DMS 273 (cell line): Measurements from ENCODE around the gene DAGLA.
"Not testable (repeated sequence)": the region's sequence is repeated elsewhere in the genome, so short reads cannot be mapped to it uniquely, and the experiment has no call there.

ENCODE experiments used
- DNase-seq: peaks from one replicate; lab custom pipeline; 2025; ENCODE audit not compliant: unreplicated experiment; lab: John Stamatoyannopoulos, UW

The DAGLA gene

GRCh38 chr11:61666684-61667297 is 13.4 kb upstream of the DAGLA start:
- no peak for DNase-seq

- no peak for DNase-seq
Observed at GRCh38 chr11:61667684-61668305, 12.4 kb upstream of the DAGLA start.

GRCh38 chr11:61669417-61669816 is 10.8 kb upstream of the DAGLA start:
- DNase-seq: no peak

DNA sequence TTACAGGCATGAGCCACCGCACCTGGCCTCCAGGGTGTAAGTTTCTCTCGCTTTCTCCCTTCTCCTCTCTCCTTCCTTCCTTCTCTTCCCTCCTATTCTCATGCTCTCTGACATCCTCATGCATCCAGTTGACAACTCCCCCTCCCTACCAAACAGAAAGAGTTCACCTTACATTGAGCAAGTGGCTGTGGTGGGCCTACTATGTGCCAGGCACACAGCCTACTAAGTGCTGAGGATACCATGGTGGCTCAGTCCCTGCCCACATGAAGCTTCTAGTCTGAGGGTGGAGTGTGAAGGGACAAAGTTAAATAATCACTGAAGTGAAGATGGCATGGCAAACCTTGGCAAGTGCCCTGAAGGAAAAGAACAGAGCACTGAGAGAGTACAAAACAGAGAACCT is 9.6 kb upstream of the DAGLA start:
- DNase-seq: no peak

DNA sequence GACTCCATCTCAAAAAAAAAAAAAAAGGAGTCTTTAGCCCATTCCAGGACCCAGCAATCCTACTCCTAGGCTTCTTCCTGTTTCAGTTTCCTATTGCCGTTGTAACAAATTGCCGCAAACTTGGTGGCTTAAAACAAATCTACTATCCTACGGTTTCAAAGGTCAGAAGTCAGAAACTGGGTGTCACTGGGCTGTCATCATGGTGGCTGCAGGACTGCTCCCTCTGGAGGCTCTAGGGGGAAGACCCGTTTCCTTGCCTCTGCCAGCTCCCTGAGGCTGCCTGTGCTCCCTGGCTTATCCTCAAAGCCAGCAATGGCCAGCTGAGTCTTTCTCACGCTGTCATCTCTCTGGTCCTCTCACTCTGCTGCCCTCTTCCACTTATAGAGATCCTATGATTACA is 8.7 kb upstream of the DAGLA start:
- peak; percentile 34 for DNase-seq

DNA sequence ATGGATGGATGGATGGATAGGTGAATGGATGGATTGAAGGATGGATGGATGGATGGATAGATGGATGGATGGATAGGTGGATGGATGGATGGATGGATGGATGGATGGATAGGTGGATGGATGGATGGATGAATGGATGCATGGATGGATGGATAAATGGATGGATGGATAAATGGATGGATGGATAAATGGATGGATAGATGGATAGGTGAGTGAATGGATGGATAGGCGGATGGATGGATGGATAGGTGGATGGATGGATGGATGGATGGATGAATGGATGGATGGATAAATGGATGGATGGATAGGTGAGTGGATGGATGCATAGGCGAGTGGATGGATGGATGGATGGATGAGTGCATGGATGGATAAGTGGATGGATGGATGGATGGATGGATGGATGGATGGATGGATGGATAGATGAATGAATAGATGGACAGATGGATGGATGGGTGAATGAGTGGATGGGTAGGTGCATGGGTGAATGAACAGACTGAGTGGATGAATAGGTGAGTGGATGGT is 6.2 kb upstream of the DAGLA start:
- not testable (repeated sequence) for DNase-seq

- no peak for DNase-seq
Observed at GRCh38 chr11:61675826-61676225, 4.4 kb upstream of the DAGLA start.

- no peak for DNase-seq
Observed at GRCh38 chr11:61679296-61679695, 895 bp upstream of the DAGLA start.

GRCh38 chr11:61680622-61681221 is 531 bp downstream of the DAGLA start:
- no peak for DNase-seq

- DNase-seq: no peak
Observed at GRCh38 chr11:61682093-61682732, 2.0 kb downstream of the DAGLA start.

GRCh38 chr11:61682906-61683675 is 2.9 kb downstream of the DAGLA start:
- DNase-seq: no peak

- DNase-seq: no peak
Observed at GRCh38 chr11:61683961-61684869, 4.0 kb downstream of the DAGLA start.

DNA sequence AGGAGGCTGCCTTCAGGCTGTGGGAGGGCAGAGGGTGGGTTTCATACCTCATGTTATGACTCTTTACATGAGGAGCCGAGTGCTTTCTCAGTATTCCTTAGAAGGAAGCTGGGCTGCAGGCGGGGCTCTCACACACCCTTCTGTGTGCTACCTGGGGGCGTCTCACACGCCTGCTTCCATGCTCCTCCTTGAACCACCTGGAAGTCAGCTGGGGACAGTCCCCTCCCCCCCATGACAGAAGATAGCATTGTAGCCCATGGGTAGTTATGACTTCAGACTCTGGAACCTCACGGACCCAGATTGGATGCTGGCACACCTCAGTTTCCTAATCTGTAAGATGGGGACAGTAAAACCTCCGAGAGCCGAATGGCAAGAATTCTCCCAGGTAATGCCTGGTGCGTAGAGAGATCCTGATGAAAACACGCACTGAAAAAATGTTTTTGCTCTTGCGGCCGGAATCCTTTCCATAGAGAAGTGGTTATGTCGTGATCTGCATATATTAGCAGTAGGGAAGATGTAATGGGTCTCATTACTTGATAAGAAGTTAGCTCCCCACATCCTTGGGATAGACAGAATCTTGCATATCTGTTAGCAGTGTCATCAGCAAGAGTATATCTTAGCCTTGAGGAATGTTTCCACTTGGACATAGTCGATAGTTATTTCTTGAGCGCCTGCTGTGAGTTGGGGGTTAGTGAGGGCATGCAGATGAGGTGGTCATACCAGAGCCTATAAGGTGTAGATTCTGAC is 4.9 kb downstream of the DAGLA start:
- no peak for DNase-seq

DNA sequence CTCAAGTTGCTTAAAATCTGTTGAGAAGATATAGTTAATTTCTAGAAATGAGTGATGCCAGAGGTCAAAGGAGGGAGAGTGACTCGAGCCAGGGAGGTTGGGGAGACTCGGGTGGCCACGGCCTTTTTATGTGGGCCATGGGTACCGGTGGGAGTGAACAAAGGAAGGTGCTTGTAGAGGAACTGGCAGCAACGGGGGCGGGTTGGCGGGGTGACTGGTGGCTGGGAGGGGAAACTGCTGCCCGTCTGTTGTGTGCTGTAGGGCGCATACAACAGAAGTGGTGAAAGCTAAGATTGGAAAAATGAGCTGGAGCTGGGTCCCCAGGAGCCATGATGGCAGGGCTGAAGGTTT is 5.4 kb downstream of the DAGLA start:
- DNase-seq: no peak

DNA sequence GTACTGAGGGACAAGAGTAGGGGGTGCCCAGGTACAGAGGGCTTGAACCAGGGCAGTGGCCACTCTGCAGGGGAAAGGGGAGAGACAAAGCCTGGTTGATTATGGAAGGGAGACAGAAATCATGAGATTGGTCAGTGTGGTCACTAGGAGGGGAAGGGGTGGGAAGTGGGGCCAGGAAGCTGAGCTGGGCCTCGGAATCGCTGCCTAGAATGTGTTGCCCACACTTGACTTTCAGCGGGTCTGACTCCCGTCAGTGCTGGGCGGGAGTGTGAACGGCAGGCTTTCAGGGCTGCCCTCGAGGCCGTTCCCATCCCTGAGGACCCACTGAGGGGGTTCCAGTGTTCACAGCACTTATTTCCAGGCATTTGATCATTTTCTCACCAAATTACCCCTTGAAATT is 5.9 kb downstream of the DAGLA start:
- DNase-seq: no peak

- no peak for DNase-seq
Observed at GRCh38 chr11:61686469-61686868, 6.3 kb downstream of the DAGLA start.

DNA sequence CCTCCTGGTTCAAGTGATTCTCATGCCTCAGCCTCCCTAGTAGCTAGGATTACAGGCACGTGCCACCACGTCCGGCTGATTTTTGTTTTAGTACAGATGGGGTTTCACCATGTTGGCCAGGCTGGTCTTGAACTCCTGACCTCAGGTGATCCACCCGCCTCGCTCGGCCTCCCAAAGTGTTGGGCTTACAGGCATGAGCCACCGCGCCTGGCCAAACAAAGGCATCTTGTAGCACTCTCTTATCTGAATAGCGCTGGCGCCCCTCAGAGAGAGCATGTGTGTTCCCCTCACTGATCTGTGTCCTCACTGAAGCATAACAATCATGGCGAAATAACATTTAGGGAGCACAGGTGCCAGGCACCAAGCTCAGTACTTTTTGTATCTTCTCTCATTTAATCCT is 7.2 kb downstream of the DAGLA start:
- DNase-seq: no peak

- DNase-seq: peak; percentile 68
Observed at GRCh38 chr11:61688365-61689163, 8.4 kb downstream of the DAGLA start.

DNA sequence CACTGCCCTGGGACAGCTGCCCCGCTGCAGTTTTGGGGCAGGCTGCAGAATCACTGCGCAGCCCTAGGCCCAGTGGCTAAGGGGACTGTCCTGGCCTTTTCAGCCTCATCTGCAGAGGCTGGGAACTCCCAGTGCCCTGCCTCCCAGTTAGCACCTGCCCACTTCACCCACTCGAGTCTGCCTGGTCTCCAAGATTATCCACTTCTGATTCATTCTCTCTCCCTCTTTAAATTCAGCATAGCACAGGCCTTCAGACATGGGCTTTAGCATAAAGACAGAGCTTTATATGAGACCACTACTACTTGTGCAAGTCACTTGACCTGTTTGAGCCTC is 8.9 kb downstream of the DAGLA start:
- no peak for DNase-seq
